ENCODE measurements around the gene NFILZ.
"Not testable (repeated sequence)": the region's sequence is repeated elsewhere in the genome, so short reads cannot be mapped to it uniquely, and the experiment has no call there.

NFILZ gene

DNA sequence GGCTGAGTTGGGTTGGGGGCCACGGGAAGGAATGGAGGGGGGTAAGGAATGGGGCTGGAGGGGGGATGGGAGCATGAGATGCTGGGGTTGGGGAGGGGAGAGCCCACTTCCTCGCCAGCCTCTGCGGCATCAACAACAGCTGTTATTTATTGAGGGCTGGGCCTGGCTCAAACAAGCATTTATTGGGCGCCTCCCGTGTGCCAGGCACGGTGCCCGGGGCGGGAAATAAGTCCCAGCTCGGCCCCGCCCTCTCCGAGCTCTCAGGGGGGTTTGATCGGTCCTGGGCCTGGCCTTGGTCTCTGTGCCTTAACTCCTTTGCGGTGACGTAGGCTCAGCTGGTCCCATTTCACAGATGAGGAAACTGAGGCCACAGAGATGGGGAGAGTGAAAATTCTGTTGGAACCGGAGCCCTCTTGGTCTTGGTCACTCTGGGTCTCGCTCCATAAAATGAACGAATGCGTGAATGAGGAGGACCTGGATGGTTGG lies 19.0 kb upstream of the NFILZ start:
- DNase-seq, result no peak

DNA sequence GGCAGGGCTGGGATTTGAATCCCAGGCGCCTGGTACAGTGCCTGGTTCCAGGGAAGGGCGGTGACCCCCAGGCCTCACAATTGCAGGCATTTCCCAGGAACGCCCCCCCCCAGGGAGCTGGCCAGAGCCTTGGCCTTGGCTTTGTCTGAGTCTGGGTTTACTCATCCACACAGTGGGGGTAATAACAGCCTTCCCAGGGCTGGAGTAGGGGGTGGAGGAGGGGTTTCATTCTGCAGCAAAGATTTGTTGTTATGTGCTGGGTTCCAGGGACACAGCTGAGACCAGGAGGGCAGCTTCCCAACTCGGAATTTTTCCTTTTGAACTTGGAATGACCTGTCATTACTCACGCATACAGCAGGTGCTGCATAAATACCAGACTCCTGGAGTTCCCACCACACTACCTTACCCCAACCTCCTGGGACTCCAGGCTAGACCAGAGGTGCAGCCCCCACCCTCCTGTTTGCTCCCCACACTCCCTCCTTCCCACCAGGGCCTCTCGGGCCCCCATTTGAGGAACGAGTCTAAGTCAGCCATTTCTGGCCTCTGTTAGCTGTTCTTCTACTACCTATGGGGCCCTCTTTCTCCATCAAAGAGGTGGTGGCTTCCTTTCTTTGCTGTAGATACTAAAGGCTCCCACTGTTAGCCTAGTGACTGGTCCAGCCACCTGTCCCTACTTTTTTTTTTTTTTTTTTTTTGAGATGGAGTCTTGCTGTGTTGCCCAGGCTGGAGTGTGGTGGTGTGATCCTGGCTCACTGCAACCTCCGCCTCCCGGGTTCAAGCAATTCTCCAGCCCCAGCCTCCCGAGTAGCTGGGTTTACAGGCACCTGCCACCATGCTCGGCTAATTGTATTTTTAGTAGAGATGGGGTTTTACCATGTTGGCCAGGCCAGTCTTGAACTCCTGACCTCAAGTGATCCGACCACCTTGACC lies 18.3 kb upstream of the NFILZ start:
- no peak for DNase-seq

DNA sequence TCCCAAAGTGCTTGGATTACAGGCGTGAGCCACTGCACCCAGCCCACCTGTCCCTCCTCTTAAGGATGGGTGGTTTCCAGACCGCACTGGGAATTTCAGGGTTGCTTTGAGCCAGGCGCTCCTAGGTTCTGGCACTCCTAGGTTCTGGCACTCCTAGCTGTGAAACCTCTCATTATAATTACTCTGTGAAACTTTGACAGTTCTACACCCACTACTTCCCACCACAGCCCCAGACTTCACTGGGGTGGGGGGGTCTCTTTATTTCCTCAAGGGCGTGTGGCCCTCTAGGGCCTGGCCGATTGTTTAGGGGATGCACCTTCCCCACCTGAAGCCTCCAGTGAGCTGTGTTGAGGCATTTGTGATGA lies 17.6 kb upstream of the NFILZ start:
- no peak for DNase-seq

DNA sequence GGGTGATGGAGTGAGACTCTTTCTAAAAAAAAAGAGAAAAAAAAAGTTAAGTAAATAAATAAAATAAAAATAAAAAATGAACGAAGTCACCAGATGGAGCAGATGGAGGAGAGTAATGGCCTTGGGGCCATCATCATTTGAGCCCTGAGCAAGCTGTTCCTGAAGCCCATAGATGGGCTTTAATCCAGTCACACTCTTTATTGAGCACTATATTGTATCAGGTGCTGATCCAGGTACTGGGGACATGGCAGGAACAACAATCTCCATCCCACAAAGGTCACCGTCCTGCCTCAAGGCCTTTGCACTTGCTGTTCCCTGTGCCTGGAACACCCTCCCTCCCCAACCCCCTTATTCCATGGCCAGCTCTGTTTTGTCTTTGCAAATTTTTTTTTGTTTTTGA lies 16.0 kb upstream of the NFILZ start:
- DNase-seq, result no peak

DNA sequence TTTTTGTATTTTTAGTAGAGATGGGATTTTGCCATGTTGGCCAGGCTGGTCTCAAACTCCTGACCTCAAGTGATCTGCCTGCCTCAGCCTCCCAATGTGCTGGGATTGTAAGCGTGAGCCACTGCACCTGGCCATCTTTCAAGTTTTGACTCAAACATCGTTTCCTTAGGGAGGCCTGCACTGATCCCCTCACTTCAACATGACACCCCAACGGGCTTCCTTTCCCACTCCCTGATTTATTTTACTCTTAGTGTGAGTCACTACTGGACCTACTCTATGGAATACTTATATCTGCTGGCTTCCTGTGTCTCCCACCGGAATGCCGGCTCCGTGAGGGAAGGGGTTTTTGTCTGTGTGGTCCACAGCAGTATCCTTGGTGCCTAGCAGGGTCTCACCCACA lies 15.4 kb upstream of the NFILZ start:
- no peak for DNase-seq

DNA sequence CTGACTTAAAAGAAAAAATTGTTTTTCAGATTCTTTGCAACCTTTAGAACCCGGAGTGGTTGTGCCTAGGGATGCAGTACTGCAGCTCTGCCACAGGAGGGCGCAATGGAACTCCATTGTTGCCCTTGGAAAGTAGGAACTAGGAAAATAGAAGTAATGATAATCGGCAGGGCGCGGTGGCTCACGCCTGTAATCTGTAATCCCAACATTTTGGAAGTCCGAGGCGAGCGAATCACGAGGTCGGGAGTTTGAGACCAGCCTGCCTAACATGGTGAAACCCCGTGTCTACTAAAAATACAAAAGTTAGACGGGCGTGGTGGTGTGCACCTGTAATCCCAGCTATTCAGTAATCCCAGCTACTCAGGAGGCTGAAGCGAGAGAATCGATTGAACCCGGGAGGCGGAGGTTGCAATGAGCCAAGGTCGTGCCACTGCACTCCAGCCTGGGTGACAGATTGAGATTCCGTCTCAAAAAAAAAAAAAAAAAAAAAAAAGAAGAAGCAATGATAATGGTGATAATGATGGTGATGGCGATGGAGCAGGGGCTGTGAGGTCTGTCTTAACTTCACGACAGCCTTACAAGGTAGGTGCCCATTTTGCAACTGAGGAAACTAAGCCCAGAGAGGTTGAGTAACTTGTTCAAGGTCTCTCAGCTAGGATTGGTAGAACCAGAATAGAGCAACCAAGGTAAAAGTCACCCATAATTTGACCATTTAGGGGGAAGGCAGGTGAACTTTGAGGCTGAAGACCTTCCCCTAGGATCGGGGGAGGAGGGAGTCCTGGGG lies 14.4 kb upstream of the NFILZ start:
- peak; percentile 29 for DNase-seq

DNA sequence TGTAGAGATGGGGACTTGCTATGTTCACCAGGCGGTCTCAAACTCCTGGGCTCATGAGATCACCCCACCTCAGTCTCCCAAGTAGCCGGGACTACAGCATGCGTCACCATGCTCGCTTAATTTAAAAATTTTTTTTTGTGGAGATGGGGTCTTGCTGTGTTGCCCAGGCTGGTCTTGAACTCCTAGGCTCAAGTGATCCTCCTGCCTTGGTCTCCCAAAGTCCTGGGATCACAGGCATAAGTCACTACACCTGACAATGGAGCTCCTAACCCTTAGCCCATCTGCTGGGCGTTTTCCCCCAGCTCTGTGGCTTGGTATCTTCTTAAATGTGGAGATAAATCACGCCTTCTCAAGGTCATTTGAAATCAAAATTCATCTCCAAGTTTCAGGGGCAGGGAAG lies 13.6 kb upstream of the NFILZ start:
- DNase-seq, result no peak

DNA sequence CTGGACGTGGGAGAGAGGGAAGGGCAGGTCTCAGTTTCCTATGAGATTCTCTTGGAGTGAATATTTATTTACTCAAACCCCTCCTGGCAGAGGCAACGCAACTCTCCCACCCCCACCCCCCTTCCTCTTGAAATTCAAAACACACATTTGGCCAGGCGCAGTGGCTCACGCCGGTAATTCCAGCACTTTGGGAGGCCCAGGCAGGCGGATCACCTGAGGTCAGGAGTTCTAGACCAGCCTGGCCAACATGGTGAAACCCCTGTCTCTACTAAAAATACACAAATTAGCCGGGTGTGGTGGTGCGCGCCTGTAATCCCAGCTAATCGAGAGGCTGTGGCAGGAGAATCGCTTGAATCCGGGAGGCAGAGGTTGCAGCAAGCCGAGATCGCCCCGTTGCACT lies 13.1 kb upstream of the NFILZ start:
- DNase-seq, result not testable (repeated sequence)

DNA sequence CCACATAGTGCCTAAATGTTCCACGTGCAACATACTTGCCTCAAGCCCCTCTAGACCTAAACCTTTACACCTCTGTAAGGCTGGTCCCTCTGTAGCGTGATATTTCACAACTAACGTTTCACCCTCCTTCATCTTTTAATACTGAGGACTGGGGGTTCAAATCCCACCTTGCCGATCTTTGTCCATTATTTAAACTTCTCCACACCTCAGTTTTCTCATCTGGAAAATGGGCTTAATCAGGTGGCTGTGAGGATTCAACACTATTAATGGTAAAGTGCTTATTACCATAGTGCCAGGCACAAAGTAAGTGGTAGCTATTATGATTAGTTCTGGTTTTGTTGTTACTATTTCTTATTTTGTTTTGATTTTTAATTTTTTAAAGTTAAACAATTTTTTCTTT lies 12.4 kb upstream of the NFILZ start:
- DNase-seq, result no peak

DNA sequence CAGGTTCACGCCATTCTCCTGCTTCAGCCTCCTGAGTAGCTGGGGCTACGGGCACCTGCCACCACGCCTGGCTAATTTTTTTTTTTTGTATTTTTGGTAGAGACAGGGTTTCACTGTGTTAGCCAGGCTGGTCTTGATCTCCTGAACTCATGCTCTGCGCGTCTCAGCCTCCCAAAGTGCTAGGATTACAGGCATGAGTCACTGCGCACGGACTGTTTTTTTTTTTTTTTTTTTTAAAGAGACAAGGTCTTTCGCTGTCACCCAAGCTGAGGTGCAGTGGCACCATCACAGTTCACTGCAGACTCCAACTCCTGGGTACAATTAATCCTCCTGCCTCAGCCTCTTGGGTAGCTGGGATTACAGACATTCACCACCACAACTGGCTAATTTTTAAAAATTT lies 11.7 kb upstream of the NFILZ start:
- no peak for DNase-seq

DNA sequence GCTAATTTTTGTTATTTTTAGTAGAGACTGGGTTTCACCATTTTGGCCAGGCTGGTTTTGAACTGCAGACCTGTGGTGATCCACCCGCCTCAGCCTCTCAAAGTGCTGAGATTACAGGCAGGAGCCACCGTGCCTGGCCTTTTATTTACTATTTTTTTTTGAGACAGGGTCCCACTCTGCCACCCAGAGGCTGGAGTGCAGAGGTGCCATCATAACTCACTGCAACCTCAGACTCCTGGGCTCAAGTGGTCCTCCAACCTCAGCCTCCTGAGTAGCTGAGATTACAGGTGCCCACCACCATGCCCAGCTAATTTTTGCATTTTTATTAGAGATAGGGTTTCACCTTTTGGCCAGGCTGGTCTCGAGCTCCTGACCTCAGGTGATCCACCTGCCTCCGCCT lies 7.5 kb upstream of the NFILZ start:
- not testable (repeated sequence) for DNase-seq

DNA sequence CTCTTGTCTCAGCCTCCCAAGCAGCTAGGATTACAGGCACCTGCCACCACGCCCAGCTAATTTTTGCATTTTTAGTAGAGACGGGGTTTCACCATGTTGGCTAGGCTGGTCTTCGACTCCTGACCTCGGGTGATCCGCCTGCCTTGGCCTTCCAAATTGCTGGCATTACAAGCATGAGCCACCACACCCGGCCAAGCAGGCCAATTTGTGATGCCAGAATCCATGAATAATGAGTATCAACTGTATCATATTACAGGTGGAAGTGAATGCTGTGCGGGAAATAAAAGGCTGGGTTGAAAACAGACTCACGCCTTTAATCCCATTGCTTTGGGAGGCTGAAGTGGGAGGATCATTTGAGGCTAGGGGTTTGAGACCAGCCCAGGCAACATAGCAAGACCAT lies 3.6 kb upstream of the NFILZ start:
- no peak for DNase-seq

DNA sequence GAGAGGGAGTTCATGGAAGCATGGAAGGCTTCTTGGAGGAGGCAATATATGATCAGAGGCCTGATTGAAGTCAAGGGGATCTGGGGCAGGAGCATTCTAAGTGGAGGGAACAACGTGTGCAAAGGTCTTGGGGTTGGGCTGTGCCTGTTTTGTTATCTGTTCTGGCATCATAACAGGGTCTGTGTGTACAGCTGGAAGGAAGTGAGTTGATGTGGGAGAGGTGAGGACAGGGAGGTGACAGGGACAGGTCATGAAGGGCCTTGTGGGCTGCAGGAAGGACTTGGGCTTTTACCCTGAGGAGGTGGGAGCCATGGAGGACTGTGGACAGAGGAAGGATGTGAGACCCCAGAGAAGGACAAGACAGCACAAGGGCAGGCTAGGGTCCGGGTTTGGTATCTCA lies 1.2 kb upstream of the NFILZ start:
- DNase-seq, result no peak

DNA sequence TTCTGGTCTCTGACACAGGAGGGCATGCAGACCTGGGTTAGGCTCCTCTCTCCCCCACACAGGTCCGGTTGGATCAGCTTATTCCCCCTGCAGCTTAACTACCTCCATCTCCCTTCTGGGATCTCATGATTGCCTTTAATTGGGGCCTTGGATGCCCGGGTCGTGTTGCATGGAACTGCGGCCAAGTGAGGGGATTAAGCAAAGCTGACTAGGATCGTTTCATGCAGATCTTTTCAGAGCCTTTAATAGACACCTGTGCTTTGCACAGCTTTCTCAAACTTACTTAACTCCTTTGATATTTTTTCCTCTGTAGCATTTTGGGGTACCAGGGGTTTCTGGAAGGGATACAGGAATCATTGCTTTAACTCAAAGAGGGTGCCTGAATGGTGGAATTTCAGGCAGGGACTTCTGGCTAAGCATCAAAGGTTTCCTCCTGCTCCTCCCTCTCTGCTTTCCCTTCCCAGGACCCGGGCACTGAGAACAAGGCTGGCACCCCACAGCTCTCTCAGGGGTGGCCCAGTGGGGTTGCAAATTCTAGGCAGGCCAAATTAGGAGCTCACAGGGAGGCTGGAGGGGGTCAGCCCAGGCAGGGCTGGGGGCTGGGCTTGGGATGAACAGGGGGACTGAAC lies 477 bp downstream of the NFILZ start:
- DNase-seq, result no peak

DNA sequence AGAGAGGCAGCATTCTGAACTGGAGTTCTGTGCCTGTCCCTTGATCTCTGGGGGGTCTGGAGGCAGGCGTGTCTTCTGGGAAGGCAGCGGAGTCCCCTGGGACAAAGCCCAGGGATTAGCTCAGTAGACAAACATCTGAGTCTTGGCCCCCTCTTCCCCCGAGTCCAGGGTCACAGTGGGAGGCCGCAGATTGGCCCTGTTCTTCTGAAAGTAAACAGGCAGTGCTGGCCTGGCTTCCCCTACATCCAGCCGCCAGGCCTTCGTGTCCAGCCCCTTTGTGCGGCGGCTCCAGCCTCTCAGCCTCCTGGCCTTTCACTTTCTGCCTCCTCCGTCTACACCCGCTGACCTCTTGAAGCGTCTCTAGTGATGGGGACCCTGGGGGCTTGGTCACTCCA lies 989 bp downstream of the NFILZ start:
- no peak for DNase-seq

DNA sequence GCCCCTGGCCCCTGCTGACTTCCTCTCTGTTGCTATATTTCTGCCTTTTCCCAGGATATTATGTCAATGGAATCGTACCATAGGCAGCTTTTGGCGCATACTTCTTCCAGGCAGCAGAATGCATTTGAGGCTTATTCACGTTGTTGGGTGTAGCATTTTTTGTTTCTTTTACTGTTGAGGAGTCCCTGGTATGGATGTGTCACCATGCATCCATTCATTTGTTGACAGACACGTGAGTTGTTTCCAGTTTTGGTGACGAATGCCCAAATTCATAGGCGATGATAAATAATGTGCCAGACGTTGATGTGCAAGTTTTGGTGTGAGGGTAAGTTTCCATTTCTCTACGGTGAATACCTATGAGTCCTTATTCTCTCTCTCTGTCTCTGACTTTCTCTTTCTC lies 5.0 kb downstream of the NFILZ start:
- DNase-seq, result no peak

DNA sequence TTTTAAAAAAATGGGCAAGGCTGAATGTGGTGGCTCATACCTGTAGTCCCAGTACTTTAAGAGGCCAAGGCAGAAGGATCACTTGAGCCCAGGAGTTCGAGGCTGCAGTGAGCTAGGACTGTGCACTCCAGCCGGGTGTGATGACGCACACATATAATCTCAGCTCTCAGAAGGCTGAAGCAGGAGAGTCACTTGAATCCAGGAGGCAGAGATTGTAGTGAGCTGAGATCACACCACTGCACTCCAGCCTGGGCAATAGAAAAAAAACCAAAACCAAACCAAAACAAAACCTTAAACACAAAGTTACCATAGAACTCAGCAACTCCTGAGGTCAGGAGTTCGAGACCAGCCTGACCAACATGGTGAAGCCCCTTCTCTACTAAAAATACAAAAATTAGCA lies 6.6 kb downstream of the NFILZ start:
- not testable (repeated sequence) for DNase-seq

DNA sequence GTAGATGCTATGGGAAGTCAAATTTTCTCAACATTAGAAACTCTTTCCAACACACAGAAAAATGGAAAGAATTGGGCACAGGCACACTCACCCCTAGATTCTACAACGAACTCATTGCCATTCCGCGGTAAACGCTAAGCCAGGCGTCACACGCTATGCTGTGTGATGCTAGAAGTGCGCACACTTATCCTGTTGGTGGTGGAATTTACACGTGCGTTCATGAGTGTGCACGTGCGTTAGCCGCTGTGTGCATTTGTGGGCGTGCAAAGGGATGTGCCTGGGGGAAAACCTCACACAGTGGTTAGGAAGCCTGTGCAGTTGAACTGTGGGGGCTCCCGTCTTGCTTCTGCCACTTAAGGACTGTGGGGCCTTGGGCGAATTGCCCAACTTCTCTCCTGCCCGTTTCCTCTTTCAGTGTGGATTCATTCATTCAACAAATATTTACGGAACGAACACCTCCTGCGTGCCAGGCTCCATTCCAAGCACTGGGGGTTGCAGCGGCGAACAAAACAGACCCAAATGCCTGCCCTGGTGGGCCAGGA lies 7.7 kb downstream of the NFILZ start:
- DNase-seq, result no peak

DNA sequence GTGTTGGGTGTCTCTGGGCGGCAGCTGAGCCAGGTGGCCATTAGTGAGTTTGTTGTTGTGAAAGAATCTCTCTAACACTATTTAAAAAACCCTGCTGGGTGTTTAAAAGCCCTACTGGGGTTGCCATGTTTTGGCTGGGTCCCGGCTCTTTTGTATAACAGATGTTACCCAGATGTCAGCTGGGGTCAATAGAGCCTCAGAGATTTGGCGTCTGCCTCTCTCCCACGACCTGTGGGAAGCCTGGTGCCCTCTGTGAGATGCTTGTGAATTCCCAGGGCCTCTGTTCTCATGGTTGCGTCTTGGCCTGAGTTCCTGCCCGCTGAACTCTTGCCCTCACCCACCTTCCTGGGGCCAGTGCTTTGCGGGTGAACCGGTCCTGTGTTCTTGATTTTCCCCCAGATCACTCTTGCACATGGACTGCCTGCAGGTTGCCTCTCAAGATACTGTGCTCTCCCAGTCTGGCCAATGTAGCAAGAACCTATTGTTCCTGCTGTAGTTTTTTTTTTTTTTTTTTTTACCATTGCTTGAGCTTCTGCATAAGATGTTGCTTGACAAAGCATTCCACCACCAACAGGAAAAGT lies 9.5 kb downstream of the NFILZ start:
- no peak for DNase-seq

DNA sequence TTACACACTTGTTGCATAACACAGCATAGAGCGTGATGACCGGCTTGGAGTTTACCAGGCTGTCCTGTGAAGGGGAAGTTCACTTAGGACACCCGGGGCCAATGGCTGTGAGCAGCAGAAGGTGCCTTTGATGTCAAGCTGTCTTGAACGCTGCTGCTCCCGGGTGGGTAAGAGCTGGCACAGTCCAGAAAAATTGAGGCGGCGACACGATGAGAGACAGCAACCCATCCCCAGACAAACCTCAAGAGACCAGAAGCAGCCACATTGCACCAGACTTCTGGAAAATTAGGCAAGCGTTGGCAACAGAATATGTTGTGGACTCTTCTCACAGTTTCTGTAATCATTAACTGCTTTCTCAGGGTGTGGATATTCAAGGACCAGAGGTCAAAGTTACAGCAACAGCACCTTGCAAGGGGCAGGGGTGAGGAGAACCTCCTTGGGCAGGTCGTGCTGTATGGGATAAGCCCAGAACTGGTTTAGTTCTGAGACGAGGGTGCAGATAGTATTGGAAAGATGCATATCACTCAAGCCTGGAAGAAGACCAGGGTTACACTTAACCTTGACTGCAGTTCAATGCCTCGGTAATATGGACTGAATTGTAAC lies 10.1 kb downstream of the NFILZ start:
- DNase-seq, result no peak

DNA sequence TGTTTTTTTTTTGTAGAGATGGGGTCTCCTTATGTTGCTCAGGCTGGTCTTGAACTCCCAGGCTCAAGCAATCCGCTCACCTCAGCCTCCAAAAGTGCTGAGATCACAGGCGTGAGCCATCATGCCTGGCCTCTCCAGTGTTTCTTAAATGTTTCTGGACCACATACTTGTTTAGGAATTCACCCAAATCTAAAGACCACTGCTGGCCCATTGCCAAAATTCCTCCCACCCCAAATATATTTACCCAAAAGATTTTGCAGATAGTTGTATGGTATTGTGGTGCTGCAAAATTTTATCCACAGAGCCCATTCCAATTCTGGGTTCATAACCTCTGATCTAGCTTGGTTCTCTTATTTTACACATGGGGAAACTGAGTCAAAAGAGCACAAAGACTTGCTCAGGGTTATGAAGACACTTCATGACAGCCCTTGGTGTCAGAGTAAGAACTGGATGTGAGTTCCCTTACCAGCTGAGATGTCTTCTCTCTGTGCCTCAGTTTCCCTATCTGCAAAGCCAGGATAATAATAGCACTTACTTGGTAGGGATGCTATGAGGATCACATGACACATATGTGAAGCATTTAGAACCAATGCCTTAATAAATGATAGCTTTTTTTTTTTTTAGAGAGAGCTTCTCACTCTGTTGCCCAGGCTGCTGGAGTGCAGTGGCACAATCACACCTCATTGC lies 10.9 kb downstream of the NFILZ start:
- DNase-seq, result no peak
